Measurements from ENCODE around the gene TYR.
"Not testable (repeated sequence)": the region's sequence is repeated elsewhere in the genome, so short reads cannot be mapped to it uniquely, and the experiment has no call there.

The TYR gene

DNA sequence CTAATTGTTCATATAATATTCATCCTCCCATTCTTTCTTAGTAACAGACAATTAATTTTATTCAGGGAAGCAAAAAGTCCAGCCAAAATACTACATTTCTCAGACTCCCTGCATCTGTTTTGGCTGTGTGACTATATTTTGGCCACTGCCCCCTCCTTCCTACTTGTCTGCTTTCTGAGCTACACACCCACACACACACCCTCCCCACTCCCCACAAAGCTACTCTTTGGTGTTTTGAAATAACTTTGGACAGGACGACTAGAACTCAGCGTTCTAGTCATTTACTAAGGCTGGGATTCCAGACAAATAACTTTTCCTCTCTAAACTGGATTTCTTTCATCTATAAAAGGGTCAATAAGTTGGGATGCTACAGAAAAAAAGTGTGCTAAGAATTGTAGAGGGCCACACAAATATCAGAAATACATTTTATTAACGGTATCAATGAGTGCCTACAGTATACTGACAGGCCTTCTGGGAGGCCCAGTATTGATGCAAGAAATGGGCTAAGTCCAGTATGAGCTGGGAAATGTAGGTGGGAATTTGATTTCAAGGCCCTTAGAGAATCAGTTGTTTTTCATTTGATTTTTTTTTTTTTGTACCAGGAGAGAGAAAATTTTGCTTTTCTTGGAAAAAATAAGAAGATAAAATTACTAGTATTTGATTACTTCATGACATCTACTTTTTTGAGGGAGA lies 165.4 kb downstream of the TYR start:
- DNase-seq (ENCODE audit: low read depth in 1 of 2, low spot score in 1 of 2) = not testable (repeated sequence)

Measured in stimulated activated CD4-positive, alpha-beta T cell treated with anti-CD3 and anti-CD28 coated beads, Interleukin-15, amount 100 ng/mL, for 1 hour (primary cell).